PC-9 (cell line): Measurements from ENCODE around the gene RAC3.

Experiments
- EZH2 ChIP-seq: fragments of 200-600 bp; sonication (generic); IDR thresholded peaks from 2 replicates; pipeline ENCODE4 v1.8.0; 2017; ENCODE audit warnings: antibody characterized with exemption, low read depth
- TF ChIP-seq, protein P1 (sequence below): fragments of 200-600 bp; sonication (generic); conservative IDR thresholded peaks from 2 replicates; pipeline ENCODE4 v1.6.1; 2017; ENCODE audit warnings: mixed run types, antibody characterized with exemption, mild to moderate bottlenecking, moderate library complexity

GRCh38 chr17:82030470-82031302 lies 792 bp upstream of the RAC3 start:
- TF ChIP-seq, protein P1, sequence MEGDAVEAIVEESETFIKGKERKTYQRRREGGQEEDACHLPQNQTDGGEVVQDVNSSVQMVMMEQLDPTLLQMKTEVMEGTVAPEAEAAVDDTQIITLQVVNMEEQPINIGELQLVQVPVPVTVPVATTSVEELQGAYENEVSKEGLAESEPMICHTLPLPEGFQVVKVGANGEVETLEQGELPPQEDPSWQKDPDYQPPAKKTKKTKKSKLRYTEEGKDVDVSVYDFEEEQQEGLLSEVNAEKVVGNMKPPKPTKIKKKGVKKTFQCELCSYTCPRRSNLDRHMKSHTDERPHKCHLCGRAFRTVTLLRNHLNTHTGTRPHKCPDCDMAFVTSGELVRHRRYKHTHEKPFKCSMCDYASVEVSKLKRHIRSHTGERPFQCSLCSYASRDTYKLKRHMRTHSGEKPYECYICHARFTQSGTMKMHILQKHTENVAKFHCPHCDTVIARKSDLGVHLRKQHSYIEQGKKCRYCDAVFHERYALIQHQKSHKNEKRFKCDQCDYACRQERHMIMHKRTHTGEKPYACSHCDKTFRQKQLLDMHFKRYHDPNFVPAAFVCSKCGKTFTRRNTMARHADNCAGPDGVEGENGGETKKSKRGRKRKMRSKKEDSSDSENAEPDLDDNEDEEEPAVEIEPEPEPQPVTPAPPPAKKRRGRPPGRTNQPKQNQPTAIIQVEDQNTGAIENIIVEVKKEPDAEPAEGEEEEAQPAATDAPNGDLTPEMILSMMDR = peak; percentile 76
- no peak for TF ChIP-seq EZH2
